Heart left ventricle (tissue), 13 donors: ENCODE data around the gene MEF2D.

Experiments
- CTCF ChIP-seq, 12 donors: fragments of 200-600 bp; sonication (generic) in 4 of 12; IDR thresholded peaks; one replicate each; pipeline versions ENCODE4 v1.5.0 to v1.8.0; 2018 to 2022; ENCODE audit warnings: antibody characterized with exemption in 12 of 12, mild to moderate bottlenecking in 5 of 12
- POLR2A ChIP-seq, 2 donors: fragments of 450-650 bp; IDR thresholded peaks; one replicate each; pipeline ENCODE4 v1.6.1; 2017; ENCODE audit warnings: antibody characterized with exemption in 2 of 2, mild to moderate bottlenecking in 2 of 2, moderate library complexity in 2 of 2
- donor health status: ischemic (EF 13 %, LVEDD 7.1; RV severe dilation, severe dysfunction).
- donor health status: DM: no; HTN: yes; CAD: no.
- donor health status: DM: no; HTN: no; CAD: no.
- donor health status: ischemic (EF 25% LVEDD 6.9; RV normal size, moderate dysfunction).
- donor health status: ischemic (EF 25% LVEDD 5.7; RV mildly dilated, moderate dysfunction).
- donor health status: ischemic (EF 35%, LVEDD 5.7; RV mildly dilated, moderate dysfunction).
- donor health status: nonischemic (EF 11% LVEDD 7.7; RV severe dilation, severe dysfunction).
- donor health status: DM: yes; HTN: yes; CAD: no.
- donor health status: PGD.
- donor health status: ischemic (EF 29% LVEDD 5.4; RV normal size, mild dysfunction).
- donor health status: nonischemic (EF 23%, LVEDD 6.1; RV moderate dilation, normal function).

- TF ChIP-seq CTCF (IDR thresholded peaks at IDR 0.05), result no peak
- no peak for TF ChIP-seq POLR2A (IDR thresholded peaks at IDR 0.05)
These were observed 62.1 kb downstream of the MEF2D start for GRCh38 chr1:156438278-156438987.
